ENCODE results near the gene FMNL2.

Gene FMNL2

GRCh38 chr2:152421521-152422370, 86.8 kb downstream of the FMNL2 start:
- no peak for DNase-seq (ENCODE audit: extremely low read depth in 1 of 2, low read depth in 1 of 2)

GRCh38 chr2:152423684-152424083, 88.7 kb downstream of the FMNL2 start:
- no peak for DNase-seq (ENCODE audit: extremely low read depth in 1 of 2, low read depth in 1 of 2)

GRCh38 chr2:152425765-152426727, 91.1 kb downstream of the FMNL2 start:
- no peak for DNase-seq (ENCODE audit: extremely low read depth in 1 of 2, low read depth in 1 of 2)

GRCh38 chr2:152426801-152427200, 91.8 kb downstream of the FMNL2 start:
- no peak for DNase-seq (ENCODE audit: extremely low read depth in 1 of 2, low read depth in 1 of 2)

GRCh38 chr2:152427902-152428301, 92.9 kb downstream of the FMNL2 start:
- DNase-seq (ENCODE audit: extremely low read depth in 1 of 2, low read depth in 1 of 2), result no peak

- no peak for DNase-seq (ENCODE audit: extremely low read depth in 1 of 2, low read depth in 1 of 2)
These were observed 94.0 kb downstream of the FMNL2 start for GRCh38 chr2:152428800-152429582.

GRCh38 chr2:152430876-152431275, 95.9 kb downstream of the FMNL2 start:
- DNase-seq (ENCODE audit: extremely low read depth in 1 of 2, low read depth in 1 of 2), result no peak

GRCh38 chr2:152431370-152432098, 96.6 kb downstream of the FMNL2 start:
- DNase-seq (ENCODE audit: extremely low read depth in 1 of 2, low read depth in 1 of 2), result no peak

GRCh38 chr2:152432206-152432653, 97.3 kb downstream of the FMNL2 start:
- DNase-seq (ENCODE audit: extremely low read depth in 1 of 2, low read depth in 1 of 2), result no peak

- no peak for DNase-seq (ENCODE audit: extremely low read depth in 1 of 2, low read depth in 1 of 2)
These were observed 97.8 kb downstream of the FMNL2 start for GRCh38 chr2:152432765-152433164.

GRCh38 chr2:152433289-152433688, 98.3 kb downstream of the FMNL2 start:
- DNase-seq (ENCODE audit: extremely low read depth in 1 of 2, low read depth in 1 of 2), result no peak

GRCh38 chr2:152433791-152434190, 98.8 kb downstream of the FMNL2 start:
- DNase-seq (ENCODE audit: extremely low read depth in 1 of 2, low read depth in 1 of 2), result no peak

- DNase-seq (ENCODE audit: extremely low read depth in 1 of 2, low read depth in 1 of 2), result no peak
These were observed 99.6 kb downstream of the FMNL2 start for GRCh38 chr2:152434395-152435182.

- DNase-seq (ENCODE audit: extremely low read depth in 1 of 2, low read depth in 1 of 2), result no peak
These were observed 101.2 kb downstream of the FMNL2 start for GRCh38 chr2:152436148-152436547.

- no peak for DNase-seq (ENCODE audit: extremely low read depth in 1 of 2, low read depth in 1 of 2)
These were observed 102.5 kb downstream of the FMNL2 start for GRCh38 chr2:152437276-152438108.

- no peak for DNase-seq (ENCODE audit: extremely low read depth in 1 of 2, low read depth in 1 of 2)
These were observed 105.1 kb downstream of the FMNL2 start for GRCh38 chr2:152440049-152440448.

- no peak for DNase-seq (ENCODE audit: extremely low read depth in 1 of 2, low read depth in 1 of 2)
These were observed 105.5 kb downstream of the FMNL2 start for GRCh38 chr2:152440460-152440859.

GRCh38 chr2:152441961-152442360, 107.0 kb downstream of the FMNL2 start:
- DNase-seq (ENCODE audit: extremely low read depth in 1 of 2, low read depth in 1 of 2), result no peak
